Left lobe of liver (tissue), 2 donors: Measurements from ENCODE around the gene CAPZA2. TPM values are rescaled to one million over a fixed set of nuclear protein-coding genes. Genes with fewer than 3 reads are reported as not detected.
"Not testable (repeated sequence)": the region's sequence is repeated elsewhere in the genome, so short reads cannot be mapped to it uniquely, and the experiment has no call there.

ENCODE experiments used
- ATAC-seq: fragments of 200-7000 bp; cut with Tn5 transposase; one replicate; pipeline ENCODE4 v1.9.1; 2020; ENCODE audit warnings: mild to moderate bottlenecking, moderate library complexity
- DNase-seq: peaks from one replicate; pipeline ENCODE4 v3.0.0-alpha.2; 2020; ENCODE audit warnings: low spot score
- total RNA-seq: library from RNA; stranded (reverse); gene quantifications from one replicate; pipeline ENCODE4 v1.2.1, GENCODE V29; 2021
- donor health status: DM: no; HTN: no; CAD: no; lungs with moderate emphysema.
- donor health status: DM: no; HTN: yes; CAD: no.

Gene CAPZA2
- 83.7 TPM for total RNA-seq

GRCh38 chr7:116862234-116862950, at the start of gene CAPZA2:
TSS of gene CAPZA2 (plus strand) at chr7:116862587. CDS start at chr7:116862612, 25 bp downstream.
- ATAC-seq (peak; percentile 96), DNase-seq (peak; percentile 94)

- DNase-seq (no peak), ATAC-seq (no peak)
Observed at GRCh38 chr7:116812860-116813259, 49.5 kb upstream of the CAPZA2 start.

- DNase-seq, ATAC-seq: not testable (repeated sequence)
Observed at GRCh38 chr7:116813371-116813770, 49.0 kb upstream of the CAPZA2 start.

GRCh38 chr7:116815041-116815440, 47.3 kb upstream of the CAPZA2 start:
- DNase-seq (no peak), ATAC-seq (no peak)

GRCh38 chr7:116820149-116820548, 42.2 kb upstream of the CAPZA2 start:
- DNase-seq (no peak), ATAC-seq (no peak)

- DNase-seq, ATAC-seq: not testable (repeated sequence)
Observed at GRCh38 chr7:116821647-116822046, 40.7 kb upstream of the CAPZA2 start.

GRCh38 chr7:116824449-116824848, 37.9 kb upstream of the CAPZA2 start:
- ATAC-seq (no peak), DNase-seq (no peak)

GRCh38 chr7:116828281-116828680, 34.1 kb upstream of the CAPZA2 start:
- DNase-seq, result no peak
- no peak for ATAC-seq

- no peak for ATAC-seq
- DNase-seq, result no peak
Observed at GRCh38 chr7:116829041-116829440, 33.3 kb upstream of the CAPZA2 start.

GRCh38 chr7:116829493-116829892, 32.9 kb upstream of the CAPZA2 start:
- no peak for ATAC-seq

GRCh38 chr7:116832692-116833091, 29.7 kb upstream of the CAPZA2 start:
- no peak for ATAC-seq

More at GRCh38 chr7:116829493-116829892, 32.9 kb upstream of the CAPZA2 start:
- DNase-seq, result no peak

GRCh38 chr7:116834815-116835504, 27.4 kb upstream of the CAPZA2 start:
- peak; percentile 97 for ATAC-seq
- peak; percentile 70 for DNase-seq

More at GRCh38 chr7:116832692-116833091, 29.7 kb upstream of the CAPZA2 start:
- no peak for DNase-seq

- DNase-seq (no peak), ATAC-seq (no peak)
Observed at GRCh38 chr7:116836048-116836447, 26.3 kb upstream of the CAPZA2 start.

GRCh38 chr7:116836911-116837310, 25.5 kb upstream of the CAPZA2 start:
- DNase-seq, result no peak
- no peak for ATAC-seq

- ATAC-seq (no peak), DNase-seq (no peak)
Observed at GRCh38 chr7:116837586-116837985, 24.8 kb upstream of the CAPZA2 start.

GRCh38 chr7:116840256-116840655, 22.1 kb upstream of the CAPZA2 start:
- DNase-seq (no peak), ATAC-seq (no peak)

- DNase-seq, result no peak
- ATAC-seq, result no peak
Observed at GRCh38 chr7:116842371-116842770, 20.0 kb upstream of the CAPZA2 start.

- ATAC-seq (no peak), DNase-seq (no peak)
Observed at GRCh38 chr7:116843378-116843777, 19.0 kb upstream of the CAPZA2 start.

- ATAC-seq (no peak), DNase-seq (no peak)
Observed at GRCh38 chr7:116851175-116851574, 11.2 kb upstream of the CAPZA2 start.

- ATAC-seq (no peak), DNase-seq (no peak)
Observed at GRCh38 chr7:116851671-116852070, 10.7 kb upstream of the CAPZA2 start.

GRCh38 chr7:116854132-116854531, 8.3 kb upstream of the CAPZA2 start:
- DNase-seq, result no peak

GRCh38 chr7:116857052-116857451, 5.3 kb upstream of the CAPZA2 start:
- DNase-seq (no peak), ATAC-seq (no peak)

More at GRCh38 chr7:116854132-116854531, 8.3 kb upstream of the CAPZA2 start:
- ATAC-seq, result no peak
